GM12872 (cell line): Measurements from ENCODE around the gene ZNF525.
A peak's percentile ranks its signal among the peaks of the same experiment; 100 is the strongest.

Experiments used
- CTCF ChIP-seq: IDR thresholded peaks from 3 replicates; pipeline ENCODE4 v1.5.1; 2011; ENCODE audit warnings: low read depth, mild to moderate bottlenecking, low read length, moderate library complexity; ENCODE audit not compliant: insufficient read depth

Gene ZNF525

DNA sequence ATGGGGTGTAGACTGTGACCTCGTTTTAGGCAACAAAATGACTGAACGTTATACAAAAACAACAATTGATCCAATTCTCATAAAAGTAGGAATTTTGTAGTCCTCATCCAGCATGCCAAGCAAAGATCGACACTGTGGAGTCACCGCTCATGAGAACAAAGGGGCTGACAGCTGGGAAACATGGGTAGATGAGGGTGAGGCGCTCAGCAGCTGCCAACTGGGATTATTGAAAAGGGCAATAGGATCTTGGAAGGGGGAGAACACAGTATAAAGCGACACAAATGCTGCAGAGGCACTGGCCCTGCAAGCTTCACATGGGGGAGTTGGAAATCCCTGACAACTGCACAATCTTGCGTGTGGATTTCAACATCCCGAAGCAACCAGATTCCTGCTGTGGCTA lies 24.1 kb downstream of the ZNF525 start:
- no peak for TF ChIP-seq CTCF

- no peak for TF ChIP-seq CTCF
Observed at GRCh38 chr19:53389978-53390377, 24.5 kb downstream of the ZNF525 start.

- TF ChIP-seq CTCF: no peak
Observed at GRCh38 chr19:53394522-53394973, 29.0 kb downstream of the ZNF525 start.

- TF ChIP-seq CTCF: peak; percentile 51; the same call in 2 of the 3 replicates
Observed at GRCh38 chr19:53394974-53395839, 29.7 kb downstream of the ZNF525 start, which contains the start of gene ZNF765. ZNF765 (plus strand) TSS chr19:53395149; CDS start chr19:53398016, 2,867 bp downstream.

DNA sequence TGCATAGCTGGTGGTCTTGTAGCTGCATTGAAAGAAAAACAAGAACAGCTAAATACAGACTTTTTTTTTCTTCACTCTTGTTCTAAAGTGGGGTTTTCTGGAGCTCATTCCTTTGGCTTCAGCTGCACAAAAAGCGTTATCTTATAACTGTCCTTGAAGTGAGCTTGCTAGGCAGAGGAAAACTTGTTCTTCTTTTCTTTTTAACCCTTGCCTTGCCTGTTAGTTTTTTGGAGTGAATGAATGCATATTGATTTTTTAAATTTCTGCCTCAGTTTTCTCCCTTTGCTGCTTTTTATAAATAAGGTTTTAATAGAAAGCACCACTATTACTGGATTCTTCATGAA lies 31.0 kb downstream of the ZNF525 start:
- TF ChIP-seq CTCF: no peak

- no peak for TF ChIP-seq CTCF
Observed at GRCh38 chr19:53409505-53410204, 44.1 kb downstream of the ZNF525 start.

DNA sequence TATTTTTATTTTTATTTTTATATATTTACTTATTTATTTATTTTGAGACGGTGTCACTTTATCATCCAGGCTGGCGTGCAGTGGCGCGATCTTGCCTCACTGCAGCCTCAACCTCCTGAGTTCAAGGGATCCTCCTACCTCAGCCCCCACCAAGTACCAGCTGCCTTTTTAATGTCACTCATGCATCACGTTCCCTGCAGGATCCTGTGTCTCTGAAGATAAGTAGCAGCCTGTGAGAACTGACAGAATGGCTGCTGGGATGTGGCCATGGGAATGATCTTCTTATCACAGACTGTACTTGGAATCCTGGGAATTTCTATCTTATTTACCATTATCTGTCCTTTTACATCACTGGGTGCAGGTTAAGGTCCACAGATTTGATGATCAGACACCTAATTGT lies 57.0 kb downstream of the ZNF525 start:
- no peak for TF ChIP-seq CTCF
